T follicular helper cell (primary cell): ENCODE data around the gene PRRC2A.

Experiments
- DNase-seq: peaks from one replicate; pipeline ENCODE4 v3.0.0-alpha.2; 2020; ENCODE audit warnings: low read depth

The PRRC2A gene

GRCh38 chr6:31666337-31666965 is 45.9 kb downstream of the PRRC2A start:
- no peak for DNase-seq

- DNase-seq: no peak
Measured at GRCh38 chr6:31669676-31670075, 49.2 kb downstream of the PRRC2A start, which contains the start of gene LY6G5B. LY6G5B (plus strand) TSS chr6:31669976; CDS start chr6:31670951, 975 bp downstream.

GRCh38 chr6:31676322-31676903 is 55.9 kb downstream of the PRRC2A start:
- no peak for DNase-seq

GRCh38 chr6:31676904-31677303 is 56.4 kb downstream of the PRRC2A start:
- DNase-seq: no peak

- DNase-seq: no peak
Measured at GRCh38 chr6:31677955-31678354, 57.4 kb downstream of the PRRC2A start.

- peak; percentile 39 for DNase-seq
Measured at GRCh38 chr6:31680226-31681134, 60.0 kb downstream of the PRRC2A start, which contains the start of gene LY6G5C. LY6G5C (minus strand) TSS chr6:31681067; CDS start chr6:31680373, 694 bp downstream.

GRCh38 chr6:31681135-31681671 is 60.7 kb downstream of the PRRC2A start:
- peak; percentile 17 for DNase-seq

GRCh38 chr6:31683591-31683990 is 63.1 kb downstream of the PRRC2A start:
- no peak for DNase-seq

GRCh38 chr6:31686483-31686882 is 66.0 kb downstream of the PRRC2A start:
- DNase-seq: no peak

- no peak for DNase-seq
Measured at GRCh38 chr6:31687321-31687720, 66.8 kb downstream of the PRRC2A start.
